Measurements from ENCODE around the gene SRCAP.

GRCh38 chr16:30658731-30659506 lies 40.1 kb upstream of the SRCAP start:
- TF ChIP-seq POLR2A (IDR thresholded peaks at IDR 0.05) = peak in 1 of 4 donors; percentile 58
- TF ChIP-seq, protein P1, sequence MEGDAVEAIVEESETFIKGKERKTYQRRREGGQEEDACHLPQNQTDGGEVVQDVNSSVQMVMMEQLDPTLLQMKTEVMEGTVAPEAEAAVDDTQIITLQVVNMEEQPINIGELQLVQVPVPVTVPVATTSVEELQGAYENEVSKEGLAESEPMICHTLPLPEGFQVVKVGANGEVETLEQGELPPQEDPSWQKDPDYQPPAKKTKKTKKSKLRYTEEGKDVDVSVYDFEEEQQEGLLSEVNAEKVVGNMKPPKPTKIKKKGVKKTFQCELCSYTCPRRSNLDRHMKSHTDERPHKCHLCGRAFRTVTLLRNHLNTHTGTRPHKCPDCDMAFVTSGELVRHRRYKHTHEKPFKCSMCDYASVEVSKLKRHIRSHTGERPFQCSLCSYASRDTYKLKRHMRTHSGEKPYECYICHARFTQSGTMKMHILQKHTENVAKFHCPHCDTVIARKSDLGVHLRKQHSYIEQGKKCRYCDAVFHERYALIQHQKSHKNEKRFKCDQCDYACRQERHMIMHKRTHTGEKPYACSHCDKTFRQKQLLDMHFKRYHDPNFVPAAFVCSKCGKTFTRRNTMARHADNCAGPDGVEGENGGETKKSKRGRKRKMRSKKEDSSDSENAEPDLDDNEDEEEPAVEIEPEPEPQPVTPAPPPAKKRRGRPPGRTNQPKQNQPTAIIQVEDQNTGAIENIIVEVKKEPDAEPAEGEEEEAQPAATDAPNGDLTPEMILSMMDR (IDR thresholded peaks at IDR 0.05) = no peak
